Activated CD4-positive, CD25-positive, alpha-beta regulatory T cell (primary cell): Measurements from ENCODE around the gene TNFRSF12A.
"Not testable (repeated sequence)": the region's sequence is repeated elsewhere in the genome, so short reads cannot be mapped to it uniquely, and the experiment has no call there.

ENCODE experiments used
- DNase-seq, 4 experiments: peaks; one replicate each; lab custom pipeline; 2025; lab: John Stamatoyannopoulos, UW

Gene TNFRSF12A

DNA sequence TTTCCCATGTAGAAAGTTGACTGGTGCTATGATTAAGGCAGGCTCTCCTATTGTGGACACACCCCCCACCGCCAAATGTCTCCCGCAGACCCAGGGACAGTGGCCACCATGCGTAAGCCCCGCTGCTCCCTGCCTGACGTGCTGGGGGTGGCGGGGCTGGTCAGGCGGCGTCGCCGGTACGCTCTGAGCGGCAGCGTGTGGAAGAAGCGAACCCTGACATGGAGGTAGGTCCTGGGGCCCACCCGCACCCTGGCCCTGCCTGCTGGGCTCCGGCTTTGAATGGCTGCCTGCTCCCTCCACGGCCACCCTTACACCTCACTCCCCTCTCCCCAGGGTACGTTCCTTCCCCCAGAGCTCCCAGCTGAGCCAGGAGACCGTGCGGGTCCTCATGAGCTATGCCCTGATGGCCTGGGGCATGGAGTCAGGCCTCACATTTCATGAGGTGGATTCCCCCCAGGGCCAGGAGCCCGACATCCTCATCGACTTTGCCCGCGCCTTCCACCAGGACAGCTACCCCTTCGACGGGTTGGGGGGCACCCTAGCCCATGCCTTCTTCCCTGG, 29.8 kb downstream of the TNFRSF12A start:
- DNase-seq, result no peak

DNA sequence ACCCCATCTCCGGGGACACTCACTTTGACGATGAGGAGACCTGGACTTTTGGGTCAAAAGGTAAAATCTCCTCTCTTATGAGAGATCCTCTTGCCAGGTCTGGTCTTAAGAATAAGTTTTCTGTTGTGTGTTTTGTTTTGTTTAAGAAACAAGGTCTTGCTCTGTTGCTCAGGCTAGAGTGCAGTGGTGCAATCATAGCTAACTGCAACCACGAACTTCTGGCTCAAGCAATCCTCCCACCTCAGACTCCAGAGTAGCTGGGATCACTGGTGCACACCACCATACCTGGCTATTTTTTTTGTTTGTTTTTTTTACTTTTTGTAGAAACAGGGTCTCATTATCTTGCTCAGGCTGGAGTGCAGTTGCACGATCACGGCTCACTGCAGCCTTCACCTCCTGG, 30.3 kb downstream of the TNFRSF12A start:
- no peak for DNase-seq

DNA sequence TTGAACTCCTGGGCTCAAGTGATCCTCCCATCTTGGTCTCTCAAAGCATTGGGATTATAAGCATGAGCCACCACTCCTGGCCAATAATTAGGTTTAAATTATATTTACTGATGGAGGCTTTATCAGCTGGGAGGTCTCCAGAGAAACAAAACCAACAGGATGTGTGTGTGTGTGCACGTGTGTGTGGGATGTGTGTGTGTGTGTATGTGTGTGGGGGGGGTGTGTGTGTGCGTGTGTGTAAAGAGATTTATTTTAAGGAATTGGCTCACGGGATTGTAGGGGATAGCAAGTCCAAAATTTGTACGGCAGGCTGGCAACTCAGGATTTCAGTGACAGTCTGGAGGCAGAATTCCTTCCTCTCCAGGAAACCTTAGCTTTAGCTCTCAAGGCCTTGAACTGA, 30.8 kb downstream of the TNFRSF12A start:
- no peak for DNase-seq

DNA sequence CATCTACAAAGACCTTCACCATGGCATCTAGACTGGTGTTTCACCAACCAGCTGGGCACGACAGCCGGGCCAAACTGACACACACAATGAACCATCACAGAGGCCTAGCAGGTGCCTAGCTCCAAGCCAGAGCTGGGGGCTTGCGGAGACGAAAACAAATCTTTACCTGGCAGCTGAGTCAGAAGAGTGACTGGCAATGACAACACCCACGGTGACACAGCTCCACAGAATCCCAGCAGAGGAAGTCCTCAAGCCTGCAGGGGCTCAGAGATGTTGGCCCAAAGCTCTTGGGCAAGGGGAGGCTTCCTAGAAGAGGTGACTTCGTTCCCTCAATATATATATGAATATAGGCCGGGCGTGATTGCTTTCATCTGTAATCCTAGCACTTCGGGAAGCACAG, 31.3 kb downstream of the TNFRSF12A start:
- DNase-seq, result no peak

DNA sequence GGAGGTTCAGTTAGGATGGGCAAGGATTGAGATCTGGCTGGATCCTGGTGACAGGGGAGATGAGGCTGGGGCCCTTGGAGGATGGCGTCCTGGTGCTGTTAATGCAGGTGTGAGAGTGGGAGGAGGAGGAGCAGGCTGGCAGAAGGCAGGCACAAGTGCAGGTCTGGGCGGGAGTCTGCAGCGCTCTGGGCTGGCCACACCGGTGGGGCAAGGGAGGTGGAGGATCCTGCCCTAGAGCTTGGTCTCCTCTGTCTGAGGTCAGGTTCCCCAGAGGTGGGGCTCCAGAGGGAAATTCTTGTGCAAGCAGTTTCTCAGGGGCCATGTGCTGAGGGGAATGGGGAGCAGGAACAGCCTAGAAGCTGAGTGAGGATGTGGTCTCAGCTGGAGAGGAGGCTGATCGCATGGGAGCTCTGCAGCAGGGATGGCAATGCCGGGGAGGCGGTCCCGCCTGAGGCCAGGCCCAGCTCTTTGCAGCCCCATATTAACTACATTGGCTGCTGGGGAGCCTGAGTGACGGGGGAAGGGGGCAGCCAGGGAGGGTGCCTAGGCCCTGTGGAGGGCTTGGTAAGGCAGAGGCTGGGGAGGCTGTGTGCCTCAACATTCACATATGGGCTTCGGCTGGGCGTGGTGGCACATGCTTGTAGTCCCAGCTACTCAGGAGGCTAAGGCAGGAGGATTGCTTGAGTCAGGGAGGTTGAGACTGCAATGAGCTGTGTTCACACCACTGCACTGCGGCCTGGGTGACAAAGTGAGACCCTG, 32.6 kb downstream of the TNFRSF12A start:
- not testable (repeated sequence) for DNase-seq

DNA sequence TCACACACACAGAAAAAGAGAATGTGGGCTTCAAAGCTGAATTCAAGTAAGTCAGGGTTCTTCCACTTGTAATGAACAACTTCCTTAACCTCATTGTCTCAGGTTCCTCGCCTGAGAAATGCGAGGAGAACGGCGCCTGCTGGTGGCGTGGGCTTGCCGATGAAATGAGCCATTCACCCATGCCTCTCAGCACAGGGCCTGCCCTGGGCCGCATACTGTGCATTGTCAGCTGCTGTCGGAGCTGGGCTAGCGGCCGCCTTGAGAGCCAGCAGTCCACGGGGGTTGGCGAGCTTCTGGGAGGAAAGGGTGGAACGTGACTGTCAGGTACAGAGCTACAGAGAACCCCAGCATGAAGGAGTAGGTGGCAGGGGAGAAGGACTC, 33.2 kb downstream of the TNFRSF12A start:
- DNase-seq, result not testable (repeated sequence)

DNA sequence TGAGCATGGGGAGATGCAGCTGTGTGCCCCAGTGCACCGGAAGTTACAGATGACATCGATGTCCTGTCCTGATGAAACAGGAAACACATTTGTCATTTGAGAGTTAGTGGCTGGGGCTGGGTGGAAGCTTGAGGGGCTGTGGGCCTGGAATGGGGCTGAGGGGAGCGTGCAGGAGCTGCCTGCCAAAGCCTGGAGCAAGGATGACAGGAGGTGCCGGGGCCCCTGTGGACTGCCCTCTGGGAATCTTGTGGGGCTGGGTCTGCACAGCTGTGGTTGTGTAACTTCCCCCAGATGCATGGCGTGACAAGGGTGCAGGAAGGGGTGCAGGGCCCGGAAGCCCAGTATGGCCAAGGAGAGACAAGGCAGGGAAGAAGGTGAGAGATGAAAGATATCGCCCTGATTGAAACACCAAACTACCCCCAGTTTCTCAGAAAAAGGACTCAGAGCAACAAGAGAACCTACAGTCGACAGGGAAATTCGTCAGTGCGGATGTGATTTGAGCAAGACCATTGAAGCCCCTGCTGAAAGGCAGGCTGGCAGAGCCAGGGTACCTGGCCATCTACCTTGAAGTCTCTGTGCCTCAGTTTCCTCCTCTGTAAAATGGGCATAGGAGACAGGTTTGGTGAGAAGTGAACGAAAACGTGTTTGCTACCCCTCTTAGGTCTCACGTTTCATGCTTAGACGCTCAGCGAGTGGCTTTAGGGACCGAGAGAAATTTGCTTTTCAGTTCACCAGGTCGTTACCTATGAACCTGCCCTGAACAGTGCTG, 35.0 kb downstream of the TNFRSF12A start:
- no peak for DNase-seq

DNA sequence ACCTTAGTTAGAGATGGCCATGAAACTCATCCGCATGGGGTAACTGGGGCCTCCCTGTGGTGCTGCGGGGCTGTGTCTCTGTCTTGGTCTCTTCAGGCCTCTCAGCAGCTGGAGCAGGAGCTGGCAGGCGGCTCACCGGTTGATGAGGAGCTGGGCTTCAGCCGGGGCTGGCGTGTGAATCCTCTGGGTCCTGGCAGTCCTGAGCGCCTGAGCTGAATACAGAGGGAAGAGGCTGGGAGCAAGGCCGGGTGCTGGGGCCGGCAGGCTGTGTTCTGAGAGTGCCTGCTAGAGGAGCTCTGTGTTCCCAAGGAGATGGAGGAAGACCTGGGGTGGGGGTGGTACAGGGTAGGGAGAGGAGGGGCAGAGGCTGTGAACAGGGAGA, 35.6 kb downstream of the TNFRSF12A start:
- DNase-seq, result not testable (repeated sequence)

DNA sequence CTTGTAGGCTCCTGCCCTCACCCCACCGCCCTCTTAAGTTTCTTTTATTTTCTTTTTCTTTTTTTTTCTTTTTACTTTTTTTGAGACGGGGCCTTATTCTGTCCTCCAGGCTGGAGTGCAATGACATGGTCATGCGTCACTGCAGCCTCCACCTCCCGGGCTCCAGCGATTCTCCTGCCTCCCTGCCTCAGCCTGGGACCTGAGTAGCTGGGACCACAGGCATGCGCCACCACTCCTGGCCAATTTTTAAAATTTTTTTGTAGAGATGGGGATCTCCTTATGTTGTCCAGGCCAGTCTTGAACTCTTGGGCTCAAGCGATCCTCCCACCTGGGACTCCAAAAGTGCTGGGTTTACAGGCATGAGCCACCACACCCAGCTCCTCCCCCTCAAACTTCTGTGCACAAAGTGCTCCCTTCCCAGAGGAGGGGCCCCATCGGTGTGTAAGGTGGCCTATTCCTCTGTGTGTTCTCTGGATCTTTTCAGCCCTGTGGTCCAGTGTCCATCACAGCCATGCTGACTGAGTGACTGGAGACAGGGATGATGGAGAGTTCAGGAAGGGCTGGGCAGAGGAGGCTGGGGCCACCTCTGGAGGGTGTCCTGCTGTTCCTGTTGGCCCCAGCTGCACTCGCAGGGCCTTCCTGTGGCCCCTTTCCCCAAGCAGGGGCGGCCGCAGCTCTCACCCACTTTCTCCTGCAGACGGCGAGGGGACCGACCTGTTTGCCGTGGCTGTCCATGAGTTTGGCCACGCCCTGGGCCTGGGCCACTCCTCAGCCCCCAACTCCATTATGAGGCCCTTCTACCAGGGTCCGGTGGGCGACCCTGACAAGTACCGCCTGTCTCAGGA, 36.4 kb downstream of the TNFRSF12A start:
- no peak for DNase-seq

DNA sequence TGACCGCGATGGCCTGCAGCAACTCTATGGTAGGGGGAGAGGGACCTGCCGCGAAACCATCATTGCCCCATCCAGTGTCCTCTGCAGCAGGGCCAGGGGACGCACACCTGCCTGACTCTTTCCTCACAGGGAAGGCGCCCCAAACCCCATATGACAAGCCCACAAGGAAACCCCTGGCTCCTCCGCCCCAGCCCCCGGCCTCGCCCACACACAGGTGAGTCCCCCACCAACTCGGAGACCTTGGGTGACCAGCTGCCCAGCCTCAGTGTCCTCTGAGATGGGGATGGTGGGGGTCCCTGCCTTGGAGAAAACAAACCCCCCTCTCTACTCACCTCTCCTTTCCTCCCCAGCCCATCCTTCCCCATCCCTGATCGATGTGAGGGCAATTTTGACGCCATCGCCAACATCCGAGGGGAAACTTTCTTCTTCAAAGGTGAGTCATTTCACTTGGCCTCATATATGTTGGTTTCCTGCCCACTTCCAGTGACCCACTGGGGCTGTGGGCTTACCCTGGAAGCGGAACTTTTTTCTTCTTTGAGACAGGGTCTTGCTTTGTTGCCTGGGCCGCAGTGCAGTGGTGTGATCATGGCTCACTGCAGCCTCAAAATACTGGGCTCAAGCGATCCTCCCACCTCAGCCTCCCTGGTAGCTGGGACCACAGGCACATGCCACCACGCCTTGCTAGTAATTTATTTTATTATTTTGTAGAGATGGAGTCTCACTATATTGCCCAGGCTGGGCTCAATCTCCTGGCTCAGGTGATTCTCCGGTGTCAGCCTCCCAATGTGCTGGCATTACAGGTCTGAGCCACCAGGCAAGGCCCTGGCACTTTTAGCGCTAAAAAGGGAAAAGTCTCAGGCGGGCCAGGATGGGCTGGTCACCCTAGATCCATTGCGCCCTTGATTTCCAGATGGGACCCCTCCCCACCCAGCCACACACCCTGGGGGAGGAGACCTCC, 37.3 kb downstream of the TNFRSF12A start:
- DNase-seq, result no peak

DNA sequence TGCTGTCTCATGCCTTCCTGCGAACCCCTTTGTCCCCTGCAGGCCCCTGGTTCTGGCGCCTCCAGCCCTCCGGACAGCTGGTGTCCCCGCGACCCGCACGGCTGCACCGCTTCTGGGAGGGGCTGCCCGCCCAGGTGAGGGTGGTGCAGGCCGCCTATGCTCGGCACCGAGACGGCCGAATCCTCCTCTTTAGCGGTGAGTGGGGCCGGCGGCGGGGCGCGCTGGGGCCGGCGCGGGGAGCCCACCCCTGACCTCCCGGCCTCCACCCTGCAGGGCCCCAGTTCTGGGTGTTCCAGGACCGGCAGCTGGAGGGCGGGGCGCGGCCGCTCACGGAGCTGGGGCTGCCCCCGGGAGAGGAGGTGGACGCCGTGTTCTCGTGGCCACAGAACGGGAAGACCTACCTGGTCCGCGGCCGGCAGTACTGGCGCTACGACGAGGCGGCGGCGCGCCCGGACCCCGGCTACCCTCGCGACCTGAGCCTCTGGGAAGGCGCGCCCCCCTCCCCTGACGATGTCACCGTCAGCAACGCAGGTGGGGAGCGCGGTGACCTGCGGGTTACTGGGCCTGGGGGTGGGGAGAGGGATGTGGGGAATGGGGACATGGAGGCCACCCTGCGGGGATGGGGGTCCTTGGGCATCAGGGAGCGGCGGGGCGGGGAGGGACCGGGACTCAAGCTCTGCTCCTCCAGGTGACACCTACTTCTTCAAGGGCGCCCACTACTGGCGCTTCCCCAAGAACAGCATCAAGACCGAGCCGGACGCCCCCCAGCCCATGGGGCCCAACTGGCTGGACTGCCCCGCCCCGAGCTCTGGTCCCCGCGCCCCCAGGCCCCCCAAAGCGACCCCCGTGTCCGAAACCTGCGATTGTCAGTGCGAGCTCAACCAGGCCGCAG, 38.2 kb downstream of the TNFRSF12A start:
- peak in 2 of 4 experiments; percentile 31 to 32 for DNase-seq

DNA sequence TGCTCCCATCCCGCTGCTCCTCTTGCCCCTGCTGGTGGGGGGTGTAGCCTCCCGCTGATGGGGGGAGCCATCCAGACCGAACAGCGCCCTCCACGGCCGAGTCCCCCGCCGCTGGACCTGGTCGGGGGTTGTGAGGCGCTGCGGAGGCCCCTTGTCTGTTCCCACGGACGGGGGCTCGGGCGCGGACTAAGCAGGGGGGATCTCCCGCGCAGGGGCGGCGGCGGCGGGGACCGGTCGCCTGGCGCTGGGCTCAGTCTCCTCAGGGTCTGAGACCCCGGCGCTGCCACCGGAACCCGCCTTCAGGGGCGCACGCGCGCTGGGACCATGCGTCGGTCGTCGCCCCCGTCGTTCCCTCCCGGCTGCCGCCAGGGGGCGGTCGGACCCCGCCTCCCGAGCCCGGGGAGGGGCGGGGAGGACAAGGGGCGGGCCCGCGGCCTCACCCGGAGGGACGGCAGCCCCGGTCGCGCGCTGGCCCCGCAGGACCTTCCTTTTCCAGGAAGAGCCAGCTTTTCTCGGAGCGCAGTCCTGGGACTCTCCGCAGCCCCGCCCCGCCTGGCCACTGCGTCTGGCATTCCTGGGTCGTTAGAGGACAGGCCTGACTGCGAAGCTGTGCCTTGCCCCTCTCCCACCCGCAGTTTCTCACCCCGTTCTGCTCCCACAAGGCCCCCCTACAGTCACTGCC, 39.0 kb downstream of the TNFRSF12A start:
- DNase-seq, result peak; percentile 76 to 81 (median 79)

DNA sequence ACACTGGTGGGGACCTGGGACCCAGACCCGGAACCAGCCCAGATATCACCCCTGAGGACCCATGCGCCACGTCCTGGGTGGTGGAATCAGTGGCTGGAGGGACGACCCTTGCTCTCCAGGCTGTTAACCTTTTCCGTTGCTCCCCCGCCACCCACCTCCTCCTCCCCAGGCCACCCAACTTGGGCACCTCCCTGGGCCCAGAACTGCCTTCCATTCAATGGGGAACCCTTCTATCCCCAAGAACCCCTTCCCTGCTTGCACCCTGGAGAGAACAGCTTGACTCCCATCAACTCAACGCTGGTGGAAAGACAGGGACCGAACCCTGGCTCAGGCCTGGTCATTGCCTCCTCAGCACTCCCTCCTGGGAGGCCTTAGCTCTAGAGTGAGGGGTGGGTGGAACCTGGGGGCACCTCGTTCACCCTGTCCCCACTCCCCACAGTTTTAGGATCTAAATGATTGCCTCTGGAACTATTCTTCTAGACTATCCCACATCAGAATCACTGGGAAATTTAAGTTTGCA, 39.6 kb downstream of the TNFRSF12A start:
- no peak for DNase-seq

DNA sequence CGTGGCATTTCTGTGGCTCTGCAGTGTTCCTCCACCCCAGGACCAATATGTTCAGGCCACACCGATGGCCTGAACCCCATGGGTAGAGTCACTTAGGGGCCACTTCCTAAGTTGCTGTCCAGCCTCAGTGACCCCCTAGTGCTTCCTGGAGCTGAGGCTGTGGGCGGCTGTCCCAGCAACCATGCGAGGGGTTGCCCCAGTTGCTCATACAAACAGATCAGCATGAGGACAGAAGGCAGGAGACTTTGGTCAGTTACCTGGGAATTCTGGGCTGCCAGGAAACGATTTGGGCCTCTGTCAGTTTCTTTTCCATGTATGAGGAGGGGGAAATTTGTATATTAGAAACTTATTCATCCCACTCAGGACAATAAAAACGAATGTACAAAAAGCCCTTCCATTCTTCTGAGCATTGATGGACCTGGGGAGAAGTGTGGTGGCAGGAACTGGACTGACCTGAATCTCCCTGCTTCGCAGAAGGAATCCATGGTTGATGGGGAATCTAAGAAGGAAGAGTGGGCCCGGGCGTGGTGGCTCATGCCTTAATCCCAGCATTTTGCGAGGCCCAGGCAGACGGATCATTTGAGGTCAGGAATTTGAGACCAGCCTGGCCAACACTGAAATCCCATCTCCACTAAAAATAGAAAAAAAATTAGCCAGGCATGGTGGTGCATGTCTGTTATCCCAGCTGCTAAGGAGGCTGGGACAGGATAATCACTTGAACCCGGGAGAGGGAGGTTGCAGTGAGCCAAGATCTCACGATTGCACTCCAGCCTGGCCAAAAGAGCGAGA, 40.4 kb downstream of the TNFRSF12A start:
- DNase-seq, result no peak

DNA sequence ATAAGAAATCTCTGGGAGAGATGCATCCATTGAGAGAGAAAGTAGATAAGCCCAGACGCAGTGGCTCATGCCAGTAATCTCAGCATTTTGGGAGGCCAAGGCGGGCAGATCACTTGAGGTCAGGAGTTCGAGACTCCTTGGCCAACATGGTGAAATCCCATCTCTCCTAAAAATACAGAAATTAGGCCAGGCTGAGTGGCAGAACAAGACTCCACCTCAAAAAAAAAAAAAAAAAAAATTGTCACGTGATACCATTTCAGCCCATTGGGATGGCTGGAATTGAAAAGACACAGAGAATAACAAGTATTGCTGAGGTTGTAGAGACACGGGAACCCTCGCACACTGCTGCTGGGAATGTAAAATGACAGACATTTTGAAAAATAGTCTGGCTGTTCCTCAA, 42.4 kb downstream of the TNFRSF12A start:
- DNase-seq, result no peak

DNA sequence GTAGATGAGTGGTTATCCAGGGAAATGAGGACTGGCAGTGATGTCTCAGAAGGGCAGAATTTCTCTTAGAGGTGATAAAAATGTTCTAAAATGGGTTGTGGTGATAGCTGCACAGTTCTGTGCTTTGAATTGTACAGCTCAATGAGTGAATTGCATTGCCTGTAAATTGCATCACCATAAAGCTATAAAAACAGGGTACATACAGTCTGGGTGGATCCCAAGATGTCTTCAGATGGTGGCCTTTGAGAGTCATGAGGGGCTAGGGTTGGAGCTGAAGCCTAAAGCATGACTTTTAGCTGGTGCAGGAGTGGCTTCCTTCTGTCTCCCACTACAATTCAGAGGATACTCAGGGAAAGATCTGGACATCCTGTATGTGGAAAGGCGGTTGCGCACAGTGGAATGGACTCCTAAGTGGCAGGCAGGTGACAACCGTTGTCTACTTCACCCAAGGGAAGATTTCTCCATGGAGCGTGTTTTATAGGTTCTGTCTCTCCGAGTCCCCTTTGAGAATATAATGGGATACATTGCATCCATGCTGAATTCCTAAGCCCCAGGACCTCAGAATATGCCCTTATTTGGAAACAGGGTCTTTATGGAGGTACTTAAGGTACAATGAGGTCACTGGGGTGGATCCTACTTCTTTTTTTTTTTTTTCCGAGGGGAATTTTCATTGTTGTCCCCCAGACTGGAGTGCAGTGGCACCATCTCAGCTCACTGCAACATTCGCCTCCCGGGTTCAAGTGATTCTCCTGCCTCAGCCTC, 43.6 kb downstream of the TNFRSF12A start:
- DNase-seq, result no peak

DNA sequence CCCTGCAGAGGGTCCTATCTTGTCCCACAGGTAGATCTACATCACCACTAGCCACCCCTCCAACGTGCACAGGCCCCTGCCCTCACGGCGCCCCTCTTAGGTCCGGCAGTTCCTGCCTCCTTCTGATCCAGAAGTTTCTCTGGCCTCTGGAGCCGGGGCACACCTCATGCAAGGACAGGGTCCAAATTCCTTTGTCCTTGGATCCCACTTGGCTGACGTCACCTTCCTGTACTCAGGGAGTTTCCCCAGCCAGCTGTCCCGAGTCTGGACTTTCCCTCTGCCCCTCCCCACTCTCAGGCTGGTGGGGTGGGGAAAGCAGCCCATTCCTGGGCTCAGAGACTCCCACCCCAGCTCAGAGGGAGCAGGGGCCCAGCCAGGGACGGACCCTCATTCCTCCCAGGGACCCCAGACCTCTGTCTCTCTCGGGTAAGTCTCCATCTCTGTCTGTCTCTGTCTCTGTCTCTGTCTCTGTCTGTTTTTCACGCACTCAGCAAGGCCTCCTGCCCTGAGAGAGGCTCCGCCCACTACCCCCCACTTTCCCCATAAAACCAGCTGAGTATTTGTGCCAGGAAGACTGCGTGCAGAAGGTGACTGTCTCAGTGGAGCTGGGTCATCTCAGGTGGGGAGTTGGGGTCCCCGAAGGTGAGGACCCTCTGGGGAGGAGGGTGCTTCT, 45.0 kb downstream of the TNFRSF12A start, which contains the start of gene IL32:
IL32 (plus strand) TSS at position 572 of the 673 bp plus-strand sequence. CDS start 172 bp downstream, outside the sequence.
- DNase-seq, result peak in 3 of 4 experiments; percentile 45 to 58 (median 46)
